Myometrial cell (primary cell): ENCODE data around the gene RASGRF2. TPM values are rescaled to one million over a fixed set of nuclear protein-coding genes. Genes with fewer than 3 reads are reported as not detected.

ENCODE experiments used
- total RNA-seq: library from RNA; depleted of rRNA; stranded (reverse); fragments of >200 nt; gene quantifications from 2 replicates; pipeline ENCODE4 v1.2.3, GENCODE V29; 2015

Gene RASGRF2, protein sequence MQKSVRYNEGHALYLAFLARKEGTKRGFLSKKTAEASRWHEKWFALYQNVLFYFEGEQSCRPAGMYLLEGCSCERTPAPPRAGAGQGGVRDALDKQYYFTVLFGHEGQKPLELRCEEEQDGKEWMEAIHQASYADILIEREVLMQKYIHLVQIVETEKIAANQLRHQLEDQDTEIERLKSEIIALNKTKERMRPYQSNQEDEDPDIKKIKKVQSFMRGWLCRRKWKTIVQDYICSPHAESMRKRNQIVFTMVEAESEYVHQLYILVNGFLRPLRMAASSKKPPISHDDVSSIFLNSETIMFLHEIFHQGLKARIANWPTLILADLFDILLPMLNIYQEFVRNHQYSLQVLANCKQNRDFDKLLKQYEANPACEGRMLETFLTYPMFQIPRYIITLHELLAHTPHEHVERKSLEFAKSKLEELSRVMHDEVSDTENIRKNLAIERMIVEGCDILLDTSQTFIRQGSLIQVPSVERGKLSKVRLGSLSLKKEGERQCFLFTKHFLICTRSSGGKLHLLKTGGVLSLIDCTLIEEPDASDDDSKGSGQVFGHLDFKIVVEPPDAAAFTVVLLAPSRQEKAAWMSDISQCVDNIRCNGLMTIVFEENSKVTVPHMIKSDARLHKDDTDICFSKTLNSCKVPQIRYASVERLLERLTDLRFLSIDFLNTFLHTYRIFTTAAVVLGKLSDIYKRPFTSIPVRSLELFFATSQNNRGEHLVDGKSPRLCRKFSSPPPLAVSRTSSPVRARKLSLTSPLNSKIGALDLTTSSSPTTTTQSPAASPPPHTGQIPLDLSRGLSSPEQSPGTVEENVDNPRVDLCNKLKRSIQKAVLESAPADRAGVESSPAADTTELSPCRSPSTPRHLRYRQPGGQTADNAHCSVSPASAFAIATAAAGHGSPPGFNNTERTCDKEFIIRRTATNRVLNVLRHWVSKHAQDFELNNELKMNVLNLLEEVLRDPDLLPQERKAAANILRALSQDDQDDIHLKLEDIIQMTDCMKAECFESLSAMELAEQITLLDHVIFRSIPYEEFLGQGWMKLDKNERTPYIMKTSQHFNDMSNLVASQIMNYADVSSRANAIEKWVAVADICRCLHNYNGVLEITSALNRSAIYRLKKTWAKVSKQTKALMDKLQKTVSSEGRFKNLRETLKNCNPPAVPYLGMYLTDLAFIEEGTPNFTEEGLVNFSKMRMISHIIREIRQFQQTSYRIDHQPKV (N-terminal part only)
- 2.9 and 5.1 TPM in 2 replicates for total RNA-seq

DNA sequence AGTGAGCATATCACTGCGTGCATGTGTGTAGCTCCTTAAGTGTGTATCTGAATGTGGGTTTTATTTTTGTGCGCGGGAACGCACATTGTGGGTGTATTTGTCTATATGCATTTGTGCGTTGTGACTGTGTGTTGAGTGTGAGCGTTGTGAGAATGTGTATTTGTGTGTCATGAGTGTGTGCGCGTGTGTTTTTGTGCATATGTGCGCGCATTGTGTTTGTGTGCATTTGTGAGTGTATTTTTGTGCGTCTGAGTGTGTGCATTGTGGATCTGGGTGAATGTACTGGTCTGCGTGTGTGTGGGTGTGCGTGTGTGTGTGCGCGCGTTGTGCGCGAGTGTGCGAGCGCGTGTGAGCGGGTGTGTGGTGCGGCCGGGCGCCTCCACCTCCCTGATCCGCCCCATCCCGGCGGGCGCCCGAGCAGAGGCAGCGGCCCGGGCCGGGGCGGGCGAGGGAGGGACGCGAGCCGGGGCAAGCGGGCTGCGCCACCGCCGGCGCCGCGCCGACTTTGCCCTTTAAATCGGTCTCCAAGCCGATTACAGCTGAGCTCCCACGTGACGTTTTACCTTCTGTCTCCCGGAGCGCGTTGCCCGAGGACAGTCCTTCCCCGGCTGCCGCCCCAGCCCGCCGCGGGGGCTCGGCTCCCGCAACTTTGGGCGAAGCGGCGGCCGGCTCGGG, at the start of gene RASGRF2:
Gene RASGRF2, plus strand, starts transcription at position 596 of the 675 bp plus-strand sequence. CDS start 376 bp downstream, outside the sequence.

DNA sequence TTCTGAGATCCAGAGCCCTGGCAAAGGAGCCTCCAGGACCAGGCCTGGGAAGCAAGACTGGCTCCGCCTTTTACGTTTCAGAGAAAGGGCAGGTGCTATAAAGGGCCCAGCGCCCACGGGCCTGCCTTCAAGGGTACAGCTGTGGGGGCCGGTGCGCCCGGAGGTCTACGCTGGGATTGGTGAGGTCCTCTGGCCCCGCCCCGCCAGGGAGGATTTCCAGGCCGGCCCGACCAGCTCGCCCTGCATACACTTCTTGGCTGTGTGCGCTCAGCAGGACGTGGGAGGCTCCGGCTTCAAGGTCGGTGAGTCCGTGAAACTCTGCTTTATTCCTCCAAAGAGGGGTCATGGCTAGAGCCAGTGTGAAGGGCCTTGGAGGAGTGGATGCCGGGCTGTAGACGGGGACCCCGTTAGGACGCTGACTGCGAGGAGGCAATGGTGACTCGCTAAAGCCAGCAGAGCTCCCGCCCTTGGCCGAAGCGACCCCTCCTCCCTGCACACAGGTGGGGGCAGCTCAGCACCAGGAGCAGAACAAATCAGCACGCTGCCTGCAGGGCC, 273.0 kb downstream of the RASGRF2 start, which contains the start of gene CKMT2:
Gene CKMT2, plus strand, starts transcription at position 243 of the 555 bp plus-strand sequence. CDS start 17,811 bp downstream, outside the sequence.

